Adipose tissue (tissue), 3 donors: ENCODE data around the gene GTF2H3. TPM values are rescaled to one million over a fixed set of nuclear protein-coding genes. Genes with fewer than 3 reads are reported as not detected.
"Not testable (repeated sequence)": the region's sequence is repeated elsewhere in the genome, so short reads cannot be mapped to it uniquely, and the experiment has no call there.

Experiments used
- H3K27ac ChIP-seq: one replicate; pipeline ENCODE4 v1.5.1; 2013; ENCODE audit warnings: low read depth, low read length
- WGBS, 3 donors: extraction: QIAGEN DNeasy Blood & Tissue Kit; methylation state at CpG; one replicate each; pipeline ENCODE4 v1.1.7; 2013; 5-methylcytosine and 5-hydroxymethylcytosine counted together
- polyA plus RNA-seq, 3 donors: library from polyadenylated mRNA; stranded (reverse); fragments of 200-250 nt; gene quantifications; one replicate each; pipeline ENCODE4 v1.2.3, GENCODE V29; 2013
- donor health status: healthy with polysubstance abuse.
- donor health status: Bipolar disorder and iron deficiency.
- donor health status: healthy.

Gene GTF2H3
- 10 to 100 TPM in 2 of 3 donors, 1 to 10 TPM in 1; 4.0 to 15.4 (median 12.9) TPM for polyA plus RNA-seq

DNA sequence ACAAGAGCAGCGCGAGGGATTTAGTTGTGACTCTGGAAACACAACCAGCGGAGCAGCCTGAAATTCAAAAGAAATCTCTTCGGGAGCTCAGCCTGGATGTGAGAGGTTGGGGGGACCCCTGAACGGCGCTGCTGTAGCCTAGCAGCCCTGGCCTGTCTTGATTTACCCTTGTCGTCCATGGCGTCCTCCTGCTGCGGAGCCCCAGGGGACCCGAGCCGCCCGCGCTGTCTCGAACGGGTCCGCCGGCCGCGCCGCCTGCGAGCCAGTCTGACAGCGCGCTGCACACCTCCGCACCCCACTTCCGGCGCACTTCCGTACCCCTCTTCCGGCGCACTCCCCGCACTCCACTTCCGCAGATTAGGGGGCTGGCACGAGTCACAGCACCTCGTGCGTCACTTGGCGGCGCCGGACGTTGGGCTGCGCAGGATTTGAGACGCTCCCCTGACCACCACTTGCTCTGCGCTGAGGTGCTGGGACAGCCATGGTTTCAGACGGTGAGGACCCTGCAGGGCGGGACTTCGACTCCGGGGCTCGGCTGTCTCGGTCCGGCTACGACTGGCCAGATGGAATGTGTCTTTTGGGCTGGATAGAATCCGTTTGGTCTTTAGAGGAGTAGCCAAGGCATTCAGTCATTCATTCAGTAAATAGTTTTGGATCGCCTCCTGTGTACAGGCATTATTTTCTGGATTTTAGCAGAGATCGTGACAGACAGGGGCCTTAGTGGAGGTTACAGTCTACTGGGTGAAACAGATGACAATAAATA, at the start of gene GTF2H3, which contains the start of gene EIF2B1:
GTF2H3 (plus strand) TSS at position 451 of the 763 bp plus-strand sequence; CDS start at position 482, 31 bp downstream.
EIF2B1 (minus strand) TSS at position 308 of the 763 bp plus-strand sequence; CDS start at position 179, 129 bp downstream.
- WGBS, 3 donors = 0 to 1% (median 1%) methylated on average over 51 to 52 of the region's 52 CpGs
- H3K27ac ChIP-seq = peak within 1 kb of the TSS; percentile 21

DNA sequence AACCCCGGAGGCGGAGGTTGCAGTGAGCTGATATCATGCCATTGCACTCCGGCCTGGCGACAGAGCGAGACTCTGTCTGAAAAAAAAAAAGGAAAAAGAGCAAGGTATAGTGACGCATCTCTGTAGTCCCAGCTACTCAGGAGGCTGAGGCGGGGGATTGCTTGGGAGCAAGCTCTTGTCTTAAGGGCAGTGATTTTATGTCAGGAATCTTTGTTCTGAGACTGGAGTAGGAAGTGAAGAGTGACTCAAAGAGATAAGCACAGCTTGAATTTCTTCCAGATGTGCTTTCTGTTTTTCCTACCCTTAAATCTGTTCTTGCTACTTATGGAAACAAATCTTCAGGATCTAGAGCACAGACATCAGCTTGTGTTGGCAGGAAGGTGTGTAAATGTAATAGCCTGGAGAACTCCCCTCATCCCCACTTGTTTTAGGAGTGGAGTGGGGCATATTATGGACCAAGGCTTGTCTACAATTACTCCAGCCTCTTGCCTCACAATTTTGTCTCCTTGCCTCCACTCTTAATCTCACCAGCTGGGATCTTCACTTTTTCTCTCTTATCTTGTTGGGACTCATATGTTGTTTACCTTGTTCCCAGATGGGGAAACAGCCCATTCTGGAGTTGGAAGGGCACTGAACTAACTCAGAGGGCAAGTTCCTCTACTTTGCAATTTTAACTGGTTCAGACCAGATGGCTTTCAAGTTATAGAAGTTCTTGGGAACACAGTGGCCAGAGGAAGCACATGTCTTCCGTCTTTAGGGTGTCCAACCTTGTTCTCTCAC, 41.7 kb upstream of the GTF2H3 start:
- 70 to 80% (median 76%) methylated on average over 8 of the region's 8 CpGs for WGBS, 3 donors
- H3K27ac ChIP-seq = no peak overlapping the region

DNA sequence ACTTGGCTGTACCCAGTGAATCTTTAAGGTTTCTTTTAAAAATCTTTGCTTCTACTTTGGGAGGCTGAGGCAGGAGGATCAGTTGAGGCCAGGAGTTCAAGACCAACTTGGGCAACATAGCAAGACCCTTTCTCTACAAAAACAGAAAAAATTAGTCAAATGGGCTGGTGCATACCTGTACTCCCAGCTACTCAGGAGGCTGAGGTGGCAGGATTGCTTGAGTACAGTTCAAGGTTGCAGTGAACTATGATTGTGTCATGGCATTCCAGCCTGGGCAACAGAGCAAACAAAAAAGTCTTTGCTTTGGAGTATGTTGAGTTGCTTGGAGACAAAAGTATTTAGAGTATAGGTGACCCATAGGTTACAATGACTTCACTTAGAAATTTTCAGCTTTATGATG, 37.9 kb upstream of the GTF2H3 start:
- H3K27ac ChIP-seq = no peak overlapping the region

DNA sequence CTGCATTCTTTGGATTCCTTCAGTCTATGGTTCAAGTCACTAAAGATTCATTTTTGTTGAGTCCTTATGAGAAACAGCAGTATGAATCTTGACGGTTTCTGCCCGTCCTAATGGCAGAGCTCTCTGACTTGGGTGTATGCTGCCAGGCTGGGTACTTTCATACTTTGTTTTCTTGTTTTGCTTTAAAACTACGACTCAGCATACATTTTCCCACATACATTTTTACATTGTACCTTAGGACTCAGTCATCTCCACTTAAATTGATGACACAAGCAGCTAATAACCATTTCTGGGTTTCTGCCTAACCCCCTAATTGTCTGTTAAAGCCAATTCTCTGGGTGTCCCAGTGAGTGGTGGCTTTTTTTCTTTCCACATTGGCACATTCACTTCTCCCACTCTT, 36.5 kb upstream of the GTF2H3 start:
- 82 to 89% (median 84%) methylated on average over 3 of the region's 3 CpGs for WGBS, 3 donors
- no peak overlapping the region for H3K27ac ChIP-seq

DNA sequence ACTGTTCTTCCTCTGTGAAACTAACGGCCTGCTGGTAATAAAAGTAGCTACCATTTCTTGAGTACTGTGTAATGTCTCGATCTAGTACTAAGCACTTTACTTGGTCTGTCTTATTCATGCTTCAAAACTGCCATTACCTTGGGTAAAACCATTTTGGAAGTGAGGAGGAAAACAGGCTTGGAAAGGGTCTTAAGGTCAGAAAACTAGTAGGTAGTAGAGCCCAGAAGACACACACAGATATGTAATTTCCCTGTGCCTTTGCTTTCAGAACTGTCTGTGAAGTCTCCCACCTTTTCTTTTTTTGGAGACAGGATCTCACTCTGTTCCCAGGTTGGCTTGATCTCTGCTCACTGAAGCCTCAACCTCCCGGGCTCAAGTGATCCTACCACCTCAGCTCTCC, 35.1 kb upstream of the GTF2H3 start:
- no peak overlapping the region for H3K27ac ChIP-seq
- WGBS, 3 donors = 81 to 83% (median 81%) methylated on average over 3 of the region's 3 CpGs

DNA sequence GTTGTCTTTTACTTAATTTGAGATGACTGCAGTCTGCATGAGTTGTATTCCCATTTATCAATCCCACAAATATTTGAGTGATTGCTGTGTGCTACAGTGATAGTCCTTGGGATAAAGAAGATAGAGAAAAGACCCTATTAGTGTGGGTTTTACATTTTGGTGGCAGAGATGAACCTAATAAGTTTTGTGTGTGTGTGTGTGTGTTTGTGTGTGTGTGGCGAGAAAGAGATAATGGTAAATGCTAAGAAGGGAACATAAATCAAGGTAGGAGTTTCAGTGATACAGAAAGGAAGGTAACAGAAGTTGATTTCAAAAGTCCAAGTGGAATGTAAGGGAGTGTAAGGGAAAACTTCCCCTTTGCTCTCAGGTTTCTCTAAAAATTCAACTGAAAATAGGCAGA, 34.3 kb upstream of the GTF2H3 start:
- WGBS, 3 donors = 90 to 97% (median 92%) methylated on average over 1 of the region's 1 CpG
- H3K27ac ChIP-seq = no peak overlapping the region

DNA sequence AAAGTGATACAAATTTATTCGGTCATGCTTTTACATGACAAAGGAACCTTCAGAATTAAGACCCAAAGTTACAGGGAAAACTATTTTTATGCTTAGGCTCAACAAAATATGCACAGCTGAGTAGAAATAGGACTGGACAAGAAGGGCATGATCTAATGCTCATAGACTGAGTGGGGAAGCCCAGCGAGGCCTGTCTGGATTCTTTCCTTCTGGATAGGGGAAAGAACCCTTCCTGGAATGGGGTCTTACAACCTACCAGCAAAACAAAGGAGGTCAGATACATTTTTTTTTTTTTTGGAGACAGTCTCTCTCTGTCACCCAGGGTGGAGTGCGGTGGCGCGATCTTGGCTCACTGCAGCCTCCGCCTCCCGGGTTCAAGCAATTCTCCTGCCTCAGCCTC, 33.9 kb upstream of the GTF2H3 start:
- no peak overlapping the region for H3K27ac ChIP-seq
- 90 to 96% (median 94%) methylated on average over 7 of the region's 7 CpGs for WGBS, 3 donors

DNA sequence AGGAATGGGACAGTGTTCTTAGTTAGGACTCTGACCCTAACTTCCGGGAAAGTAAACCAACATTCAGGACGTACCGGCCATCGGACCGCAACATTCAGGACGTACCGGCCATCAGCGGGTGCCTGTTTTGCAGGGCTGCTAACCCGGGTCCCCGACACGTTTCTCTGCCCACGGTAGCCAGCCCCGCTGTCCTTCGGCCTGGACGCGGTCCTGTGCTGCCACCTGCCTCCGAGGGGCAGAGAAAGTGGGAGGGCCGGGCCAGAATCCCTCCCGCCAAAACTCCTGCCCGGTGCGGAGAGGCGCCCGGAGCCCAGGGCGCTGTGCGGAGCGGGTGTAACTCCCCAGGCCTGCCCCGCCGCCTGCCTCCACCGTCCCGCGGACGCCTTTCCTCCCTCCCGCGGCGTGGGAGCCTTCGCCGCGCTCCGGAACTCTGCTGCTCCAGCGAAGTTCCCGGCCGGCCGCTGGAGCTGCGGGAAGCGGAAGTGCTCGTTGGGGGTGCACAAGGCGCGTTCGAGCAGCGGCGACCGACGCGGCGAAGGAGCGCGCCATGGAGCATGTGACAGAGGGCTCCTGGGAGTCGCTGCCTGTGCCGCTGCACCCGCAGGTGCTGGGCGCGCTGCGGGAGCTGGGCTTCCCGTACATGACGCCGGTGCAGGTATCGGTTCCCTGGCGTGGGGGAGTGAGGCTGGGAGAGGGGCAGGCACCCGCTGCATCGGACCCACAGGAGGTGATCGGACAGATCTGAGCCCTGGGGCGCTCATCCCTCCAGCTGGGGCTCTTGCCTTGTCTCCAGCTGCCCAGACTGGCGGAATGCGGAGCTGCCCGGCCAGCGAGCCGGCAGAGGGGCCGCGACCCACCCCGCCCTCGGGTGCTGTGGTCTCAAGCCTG, 31.8 kb upstream of the GTF2H3 start, which contains the start of gene DDX55:
DDX55 (plus strand) TSS at position 498 of the 888 bp plus-strand sequence; CDS start at position 548, 50 bp downstream.
- 0 to 1% (median 1%) methylated on average over 78 to 81 of the region's 81 CpGs for WGBS, 3 donors
- H3K27ac ChIP-seq = no peak within 1 kb of the TSS

DNA sequence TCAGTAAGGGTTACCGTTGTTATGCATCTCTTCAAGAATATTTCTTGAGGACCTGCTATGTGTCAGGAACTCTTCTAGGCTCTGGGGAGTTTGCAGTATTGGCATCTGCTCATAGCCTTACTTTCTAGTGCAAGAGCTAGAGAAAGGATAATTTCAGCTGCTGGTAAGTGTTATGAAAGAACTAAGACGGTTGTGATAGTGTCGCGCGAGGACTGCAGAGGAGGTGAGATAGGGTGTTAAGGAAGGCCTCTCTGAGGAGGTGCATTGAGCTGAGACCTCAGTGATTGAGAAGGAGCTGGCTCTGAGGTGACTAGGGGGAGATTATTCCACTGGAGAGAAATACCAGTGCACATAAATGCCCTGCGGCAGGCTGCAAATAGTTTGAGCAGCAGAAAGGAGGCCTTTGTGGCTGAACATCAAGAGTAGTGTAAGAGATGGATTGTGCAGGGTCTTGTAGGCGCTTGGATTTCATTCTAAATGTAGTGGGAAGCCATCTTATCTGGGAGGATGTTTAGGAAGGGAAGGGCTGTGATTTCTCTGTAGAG, 30.9 kb upstream of the GTF2H3 start:
- H3K27ac ChIP-seq = no peak overlapping the region
- 8 to 10% (median 9%) methylated on average over 7 of the region's 7 CpGs for WGBS, 3 donors

DNA sequence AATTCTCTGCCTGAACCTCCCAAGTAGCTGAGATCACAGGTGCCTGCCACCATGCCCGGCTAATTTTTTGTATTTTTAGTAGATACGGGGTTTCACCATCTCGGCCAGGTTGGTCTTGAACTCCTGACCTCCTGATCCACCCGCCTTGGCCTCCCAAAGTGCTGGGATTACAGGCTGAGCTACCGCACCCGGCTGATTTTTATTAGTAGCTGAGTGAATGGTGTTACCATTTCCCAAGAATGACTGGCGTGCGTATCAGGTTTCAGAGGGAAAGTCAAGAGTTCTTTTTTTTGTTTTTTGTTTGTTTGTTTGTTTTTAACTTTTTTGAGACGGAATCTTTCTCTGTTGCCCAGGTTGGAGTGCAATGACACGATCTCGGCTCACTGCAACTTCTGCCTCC, 30.1 kb upstream of the GTF2H3 start:
- WGBS, 3 donors = 80 to 91% (median 90%) methylated on average over 11 of the region's 11 CpGs
- not testable (repeated sequence) for H3K27ac ChIP-seq

DNA sequence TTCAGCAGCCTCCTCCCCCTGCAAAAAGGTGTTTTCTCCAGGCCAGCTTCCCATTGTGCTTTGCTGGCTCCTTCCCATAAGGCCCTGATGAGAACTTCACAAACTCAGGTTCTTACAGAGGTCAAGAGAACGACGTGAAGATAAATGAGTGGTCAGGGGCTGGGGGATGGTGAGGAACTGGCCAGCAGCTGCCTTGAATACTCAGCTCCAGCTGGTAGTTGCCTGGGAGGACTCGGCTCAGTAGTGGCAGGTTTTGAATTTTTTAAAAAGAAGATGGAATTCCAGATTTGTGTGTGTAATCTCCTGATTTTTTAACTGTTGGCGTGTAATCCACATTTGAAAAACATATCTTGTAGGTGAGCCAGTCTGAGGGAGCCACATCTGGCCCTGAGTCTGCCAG, 25.9 kb upstream of the GTF2H3 start:
- H3K27ac ChIP-seq = no peak overlapping the region
- WGBS, 3 donors = 77 to 82% (median 80%) methylated on average over 4 of the region's 4 CpGs

DNA sequence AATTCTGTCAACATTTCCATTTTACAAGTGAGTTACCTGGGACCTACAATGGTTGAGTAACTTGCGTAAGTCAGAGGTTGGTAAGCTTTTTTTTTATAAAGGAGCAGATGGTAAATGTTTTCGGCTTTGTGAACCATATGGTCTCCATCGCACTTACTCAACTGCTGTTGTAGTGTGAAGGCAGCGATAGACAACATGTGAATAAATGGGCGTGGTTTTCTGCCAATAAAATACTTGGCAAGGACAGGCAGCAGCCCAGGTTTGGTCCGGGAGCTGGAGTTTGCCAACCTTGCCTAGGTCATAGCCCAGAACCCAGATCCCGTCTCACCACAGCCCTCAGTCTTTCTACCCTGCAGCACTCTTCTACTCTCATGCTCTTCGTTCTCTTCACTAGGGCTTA, 25.4 kb upstream of the GTF2H3 start:
- H3K27ac ChIP-seq = no peak overlapping the region
- WGBS, 3 donors = 89 to 95% (median 92%) methylated on average over 8 of the region's 8 CpGs

DNA sequence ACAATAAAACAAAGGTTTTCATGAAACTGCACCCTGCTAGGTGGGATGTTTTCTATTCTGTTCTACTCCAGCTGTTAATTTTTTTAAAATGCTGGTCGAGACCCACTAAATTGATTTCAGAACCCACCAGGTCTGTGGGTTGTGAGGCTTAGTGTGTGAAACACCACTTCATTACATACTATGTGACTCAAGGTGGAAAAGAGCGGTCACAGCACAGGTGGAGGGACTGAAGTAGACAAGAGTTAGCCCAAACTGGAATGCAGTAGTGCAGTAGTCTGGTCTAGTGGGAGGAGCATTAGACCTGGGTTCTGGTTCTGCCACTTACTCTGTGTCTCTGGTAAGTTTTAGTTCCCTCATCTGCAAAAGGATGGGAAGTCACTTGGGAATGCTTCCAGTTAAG, 19.5 kb upstream of the GTF2H3 start:
- no peak overlapping the region for H3K27ac ChIP-seq
- 91 to 97% (median 96%) methylated on average over 2 of the region's 2 CpGs for WGBS, 3 donors

DNA sequence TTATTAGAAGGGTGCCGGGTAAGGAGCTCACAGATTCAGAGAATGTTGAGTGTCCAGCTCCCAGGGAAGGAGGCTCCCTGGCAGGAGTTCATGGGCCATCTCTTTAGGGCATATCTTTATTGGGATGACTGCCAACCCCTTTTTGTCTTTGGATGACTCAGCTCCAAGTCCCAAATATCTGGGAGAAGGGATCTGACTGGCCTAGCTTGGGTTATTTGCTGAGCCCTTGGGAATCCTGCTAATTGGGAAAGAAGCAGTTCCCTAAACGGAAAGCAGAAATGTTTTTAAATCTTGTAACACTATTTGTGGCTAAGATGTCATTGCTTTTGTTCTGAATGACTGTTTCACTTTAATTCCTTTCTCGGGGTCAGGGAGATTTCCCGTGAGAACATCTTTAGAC, 19.1 kb upstream of the GTF2H3 start:
- H3K27ac ChIP-seq = no peak overlapping the region
- 49 to 87% (median 54%) methylated on average over 4 of the region's 4 CpGs for WGBS, 3 donors

DNA sequence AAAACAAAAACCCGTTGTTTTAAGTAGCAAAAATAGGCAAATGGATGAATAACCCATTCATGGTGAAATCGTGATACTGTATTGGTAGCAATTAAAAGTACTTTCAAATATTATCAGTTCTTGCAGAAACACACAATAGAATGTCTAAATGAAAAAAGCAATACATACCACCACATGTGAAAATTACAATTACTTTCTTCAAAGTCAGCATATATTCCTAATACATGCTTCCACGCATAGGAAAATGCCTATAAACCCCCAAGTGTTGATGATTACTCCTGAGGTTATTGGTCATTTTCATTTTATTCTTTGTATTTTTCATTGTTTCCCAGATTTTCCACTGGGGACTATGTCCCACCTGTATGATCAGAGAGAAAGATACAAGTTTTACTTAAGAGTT, 16.5 kb upstream of the GTF2H3 start:
- 84 to 94% (median 87%) methylated on average over 3 of the region's 3 CpGs for WGBS, 3 donors

DNA sequence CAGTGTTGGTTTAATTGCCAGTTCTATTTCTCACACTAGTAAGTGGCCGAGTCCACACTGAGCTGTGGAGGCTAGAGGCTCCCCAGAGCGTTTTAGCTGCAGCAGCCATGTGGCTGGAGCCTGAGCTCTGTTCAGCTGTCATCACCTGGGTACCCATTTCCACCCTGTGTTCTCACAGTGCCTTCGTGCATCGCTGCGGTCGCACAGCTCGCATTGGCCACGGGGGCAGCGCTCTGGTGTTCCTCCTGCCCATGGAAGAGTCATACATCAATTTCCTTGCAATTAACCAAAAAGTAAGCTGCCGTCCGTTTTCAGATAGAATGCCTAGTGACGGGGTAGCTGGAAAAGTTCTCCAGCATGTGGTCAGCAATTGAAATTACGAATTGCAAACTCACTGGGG, 16.0 kb upstream of the GTF2H3 start:
- WGBS, 3 donors = 88 to 91% (median 89%) methylated on average over 13 of the region's 13 CpGs
- H3K27ac ChIP-seq = no peak overlapping the region

More for the DNA sequence above, 16.5 kb upstream of the GTF2H3 start:
- H3K27ac ChIP-seq = no peak overlapping the region

DNA sequence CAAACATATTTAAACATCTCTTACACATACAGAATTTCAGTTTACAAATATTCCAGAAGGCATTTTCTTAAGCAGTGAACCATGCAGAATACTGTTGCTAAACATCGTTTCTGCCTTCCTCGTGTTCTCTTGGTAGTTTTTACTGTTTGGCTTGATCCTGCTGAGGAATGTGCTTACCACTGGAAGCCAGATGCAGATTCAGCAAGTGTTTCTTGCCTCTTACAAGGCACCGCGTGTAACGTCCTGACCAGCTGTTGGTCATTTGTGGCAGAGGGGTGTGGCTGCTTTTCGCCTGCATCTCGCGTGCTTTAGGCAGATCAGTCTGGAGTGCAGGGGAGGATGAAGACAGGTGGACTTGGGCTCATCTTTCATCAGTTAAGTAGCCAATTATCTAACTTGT, 12.5 kb upstream of the GTF2H3 start:
- H3K27ac ChIP-seq = no peak overlapping the region
- 78 to 89% (median 78%) methylated on average over 8 of the region's 8 CpGs for WGBS, 3 donors
